Measurements from ENCODE around the gene HPS4.

HPS4 gene

GRCh38 chr22:26450453-26451185 lies 33.0 kb downstream of the HPS4 start:
- TF ChIP-seq Cebpa-rat (IDR thresholded peaks at IDR 0.05): no peak

GRCh38 chr22:26448941-26449340 lies 34.6 kb downstream of the HPS4 start:
- H3K36me3 ChIP-seq: peaks cover 41 to 68% (median 53%) of the 10 kb centered on the region in 11 experiments
- H3K9me3 ChIP-seq (replicated peaks in 1 of 11): no peaks in the 10 kb centered on the region
- peaks cover 0 to 27% (median 9%) of the 10 kb centered on the region in 10 experiments; a peak in 8 of 20 replicates for H3K4me1 ChIP-seq
- TF ChIP-seq Cebpa-rat (IDR thresholded peaks at IDR 0.05): no peak
- no peak overlapping the region for H3K4me3 ChIP-seq
- H3K27ac ChIP-seq: peak overlapping the region in 3 of 11 experiments; percentile 11 to 51 (median 34); a peak in 2 of 22 replicates
- H3K4me2 ChIP-seq: no peak overlapping the region
- H3K27me3 ChIP-seq: no peaks in the 10 kb centered on the region
- H4K20me1 ChIP-seq: peaks cover 5 to 100% (median 88%) of the 10 kb centered on the region in 11 experiments; a peak in 20 of 22 replicates
- no peak overlapping the region for H3K9ac ChIP-seq

More at GRCh38 chr22:26450453-26451185, 33.0 kb downstream of the HPS4 start:
- H3K9me3 ChIP-seq (replicated peaks in 1 of 11): no peaks in the 10 kb centered on the region
- H3K4me1 ChIP-seq: peaks cover 0 to 28% (median 9%) of the 10 kb centered on the region in 10 experiments; a peak in 8 of 20 replicates
- no peaks in the 10 kb centered on the region for H3K27me3 ChIP-seq
- H3K27ac ChIP-seq: no peak overlapping the region; a peak in 1 of 22 replicates
- no peak overlapping the region for H3K4me2 ChIP-seq
- H3K4me3 ChIP-seq: no peak overlapping the region
- peaks cover 47 to 58% (median 53%) of the 10 kb centered on the region in 11 experiments for H3K36me3 ChIP-seq
- H3K9ac ChIP-seq: no peak overlapping the region
- peaks cover 6 to 90% (median 77%) of the 10 kb centered on the region in 11 experiments; a peak in 20 of 22 replicates for H4K20me1 ChIP-seq

GRCh38 chr22:26448334-26448733 lies 35.2 kb downstream of the HPS4 start:
- Histone ChIP-seq H3K4me2 (no peak overlapping the region), H3K27me3 (no peaks in the 10 kb centered on the region), H3K9ac (0 out of 22 replicates have a peak overlapping the region, but pooled peaks of 1 of the 11 experiments have one; percentile 18), H3K4me1 (peaks cover 0 to 27% (median 9%) of the 10 kb centered on the region in 10 experiments; a peak in 8 of 20 replicates), H4K20me1 (peaks cover 0 to 100% (median 88%) of the 10 kb centered on the region in 11 experiments; a peak in 20 of 22 replicates), H3K9me3 (replicated peaks in 1 of 11) (no peaks in the 10 kb centered on the region), H3K4me3 (no peak overlapping the region), H3K27ac (no peak overlapping the region), H3K36me3 (peaks cover 35 to 68% (median 53%) of the 10 kb centered on the region in 11 experiments)
- TF ChIP-seq Cebpa-rat (IDR thresholded peaks at IDR 0.05): no peak

GRCh38 chr22:26447584-26448329 lies 35.8 kb downstream of the HPS4 start:
- Histone ChIP-seq H3K9ac (no peak overlapping the region; a peak in 1 of 22 replicates), H3K4me3 (no peak overlapping the region), H3K27me3 (no peaks in the 10 kb centered on the region), H4K20me1 (peaks cover 0 to 100% (median 89%) of the 10 kb centered on the region in 11 experiments; a peak in 20 of 22 replicates), H3K9me3 (replicated peaks in 1 of 11) (no peaks in the 10 kb centered on the region), H3K4me2 (no peak overlapping the region), H3K27ac (no peak overlapping the region), H3K36me3 (peaks cover 35 to 68% (median 53%) of the 10 kb centered on the region in 11 experiments), H3K4me1 (peaks cover 0 to 27% (median 9%) of the 10 kb centered on the region in 10 experiments; a peak in 8 of 20 replicates)
- no peak for TF ChIP-seq Cebpa-rat (IDR thresholded peaks at IDR 0.05)

- Histone ChIP-seq H3K27me3 (no peaks in the 10 kb centered on the region), H4K20me1 (peaks cover 0 to 100% (median 89%) of the 10 kb centered on the region in 11 experiments; a peak in 20 of 22 replicates)
Measured at GRCh38 chr22:26446808-26447515, 36.6 kb downstream of the HPS4 start.

GRCh38 chr22:26445577-26446275 lies 37.9 kb downstream of the HPS4 start:
- H3K4me1 ChIP-seq: peaks cover 0 to 27% (median 12%) of the 10 kb centered on the region in 10 experiments; a peak in 12 of 20 replicates
- no peak for TF ChIP-seq Cebpa-rat (IDR thresholded peaks at IDR 0.05)
- no peak overlapping the region for H3K27ac ChIP-seq
- H3K4me3 ChIP-seq: no peak overlapping the region
- no peak overlapping the region for H3K4me2 ChIP-seq
- H4K20me1 ChIP-seq: peaks cover 0 to 96% (median 84%) of the 10 kb centered on the region in 11 experiments; a peak in 20 of 22 replicates
- H3K36me3 ChIP-seq: peaks cover 24 to 63% (median 38%) of the 10 kb centered on the region in 11 experiments
- H3K9ac ChIP-seq: no peak overlapping the region
- no peaks in the 10 kb centered on the region for H3K27me3 ChIP-seq
- no peaks in the 10 kb centered on the region for H3K9me3 ChIP-seq (replicated peaks in 1 of 11)

More at GRCh38 chr22:26446808-26447515, 36.6 kb downstream of the HPS4 start:
- Histone ChIP-seq H3K4me1 (peaks cover 0 to 27% (median 12%) of the 10 kb centered on the region in 10 experiments; a peak in 12 of 20 replicates), H3K9ac (no peak overlapping the region), H3K4me3 (no peak overlapping the region), H3K27ac (no peak overlapping the region), H3K9me3 (replicated peaks in 1 of 11) (no peaks in the 10 kb centered on the region), H3K4me2 (no peak overlapping the region), H3K36me3 (peaks cover 34 to 68% (median 49%) of the 10 kb centered on the region in 11 experiments)
- TF ChIP-seq Cebpa-rat (IDR thresholded peaks at IDR 0.05): no peak

- H3K9me3 ChIP-seq (replicated peaks in 1 of 11): no peaks in the 10 kb centered on the region
- no peak overlapping the region for H3K4me3 ChIP-seq
- no peak overlapping the region for H3K9ac ChIP-seq
- no peak overlapping the region for H3K27ac ChIP-seq
- H3K36me3 ChIP-seq: peaks cover 22 to 63% (median 31%) of the 10 kb centered on the region in 11 experiments; a peak in 20 of 22 replicates
- H3K4me2 ChIP-seq: no peak overlapping the region
- H3K4me1 ChIP-seq: peaks cover 0 to 24% (median 13%) of the 10 kb centered on the region in 10 experiments; a peak in 13 of 20 replicates
- no peak for TF ChIP-seq Cebpa-rat (IDR thresholded peaks at IDR 0.05)
- no peaks in the 10 kb centered on the region for H3K27me3 ChIP-seq
- H4K20me1 ChIP-seq: peaks cover 0 to 96% (median 84%) of the 10 kb centered on the region in 11 experiments; a peak in 19 of 22 replicates
Measured at GRCh38 chr22:26444777-26445176, 38.8 kb downstream of the HPS4 start.
